Right lobe of liver (tissue), 6 donors: ENCODE measurements around the gene NXPE4. TPM values are rescaled to one million over a fixed set of nuclear protein-coding genes. Genes with fewer than 3 reads are reported as not detected.
A peak's percentile ranks its signal among the peaks of the same experiment; 100 is the strongest.
"Not testable (repeated sequence)": the region's sequence is repeated elsewhere in the genome, so short reads cannot be mapped to it uniquely, and the experiment has no call there.

Experiments
- ATAC-seq, 4 donors: fragments of 200-7000 bp; cut with Tn5 transposase; one replicate each; pipeline ENCODE4 v1.9.1; 2020; ENCODE audit warnings: mild to moderate bottlenecking in 4 of 4, moderate library complexity in 4 of 4
- DNase-seq, 3 donors: peaks; one replicate each; pipeline ENCODE4 v3.0.0-alpha.2; 2020
- H3K27ac ChIP-seq, 3 donors: fragments of 200-600 bp; one replicate each; pipeline ENCODE4 v1.8.0; 2022
- H3K27me3 ChIP-seq, 2 donors: fragments of 200-600 bp; one replicate each; pipeline ENCODE4 v1.8.0; 2022
- H3K36me3 ChIP-seq, 4 donors: fragments of 200-600 bp; sonication (generic) in 1 of 4; one replicate each; pipeline versions ENCODE4 v1.5.1 to v1.8.0; 2017 to 2022; ENCODE audit warnings: control low read depth in 1 of 4
- H3K4me1 ChIP-seq, 4 donors: fragments of 200-600 bp; sonication (generic) in 1 of 4; one replicate each; pipeline versions ENCODE4 v1.5.1 to v1.8.0; 2017 to 2022; ENCODE audit warnings: control low read depth in 1 of 4
- H3K4me3 ChIP-seq, 3 donors: fragments of 200-600 bp; one replicate each; pipeline ENCODE4 v1.8.0; 2022
- H3K9me3 ChIP-seq, 4 donors: fragments of 200-600 bp; sonication (generic) in 1 of 4; one replicate each; pipeline versions ENCODE4 v1.5.1 to v1.8.0; 2017 to 2022; ENCODE audit warnings: control low read depth in 1 of 4
- CTCF ChIP-seq, 4 donors: fragments of 200-600 bp in 3 of 4; fragments of 450-650 bp in 1 of 4; IDR thresholded peaks; one replicate each; pipeline versions ENCODE4 v1.5.1 to v1.8.0; 2016 to 2022; ENCODE audit warnings: antibody characterized with exemption in 4 of 4, mild to moderate bottlenecking in 2 of 4
- POLR2A ChIP-seq: fragments of 450-650 bp; IDR thresholded peaks from one replicate; pipeline ENCODE4 v1.6.1; 2017; ENCODE audit warnings: antibody characterized with exemption, mild to moderate bottlenecking
- WGBS: methylation state at CpG from one replicate; pipeline ENCODE4 v1.1.6; 2018; ENCODE audit warnings: low coverage, low lambda C conversion rate; ENCODE audit not compliant: insufficient coverage; ENCODE audit errors: missing lambda C conversion rate; 5-methylcytosine and 5-hydroxymethylcytosine counted together
- intact Hi-C, 2 donors: fragments of 100-400 bp; cut with DNase I; formaldehyde crosslinking; loops; one replicate each; pipeline versions ENCODE4 v1.11.2 to v1.14.1; 2022
- total RNA-seq, 6 experiments: library from RNA; depleted of rRNA in 2 of 6; stranded (reverse); fragments of >200 nt in 2 of 6; fragmentation: NEBNext Ultra II Directional in 3 of 6; extraction: Animal tissue kit (Norgen Biotek cat#: 25700) in 3 of 6; gene quantifications; one replicate each; pipeline versions ENCODE4 v1.1.0 to v1.2.4, GENCODE V29; 2016 to 2023
- donor health status: DM: no; HTN: yes; CAD: no.
- donor health status: DM: no; HTN: no; CAD: no.
- donor health status: DM: no; HTN: no; CAD: no.
- donor health status: DM: no; HTN: yes; CAD: no.
- donor health status: DM: no; HTN: yes; CAD: no.

Gene NXPE4
- total RNA-seq, 6 experiments from 2014 or later = not detected

GRCh38 chr11:114606003-114606801 lies 10.6 kb upstream of the NXPE4 start:
- ATAC-seq = peak; percentile 40 to 81 (median 68)
- WGBS = 58% methylated on average over 4 of the region's 9 CpGs
- no peak overlapping the region for H3K27ac ChIP-seq

GRCh38 chr11:114605370-114605769 lies 9.8 kb upstream of the NXPE4 start:
- Histone ChIP-seq H3K9me3 (no peaks in the 10 kb centered on the region), H3K4me3 (no peak overlapping the region), H3K27me3 (no peaks in the 10 kb centered on the region), H3K27ac (no peak overlapping the region), H3K36me3 (no peaks in the 10 kb centered on the region), H3K4me1 (no peaks in the 10 kb centered on the region)
- TF ChIP-seq POLR2A (no peak), CTCF (IDR thresholded peaks at IDR 0.05) (no peak)
- 75% methylated on average over 9 of the region's 10 CpGs for WGBS
- no peak for DNase-seq
- intact Hi-C loops = no loop called here
- no peak for ATAC-seq

More at GRCh38 chr11:114606003-114606801, 10.6 kb upstream of the NXPE4 start:
- Histone ChIP-seq H3K4me3 (no peak overlapping the region), H3K36me3 (no peaks in the 10 kb centered on the region), H3K4me1 (no peaks in the 10 kb centered on the region), H3K27me3 (no peaks in the 10 kb centered on the region), H3K9me3 (no peaks in the 10 kb centered on the region)
- no peak for DNase-seq
- intact Hi-C loops = no loop called here
- TF ChIP-seq POLR2A (no peak), CTCF (IDR thresholded peaks at IDR 0.05) (peak; percentile 22 to 36 (median 28))

- ATAC-seq (no peak), DNase-seq (no peak)
- H3K36me3 ChIP-seq = no peaks in the 10 kb centered on the region
- no peak overlapping the region for H3K27ac ChIP-seq
- intact Hi-C loops = no loop called here
- 54% methylated on average over 5 of the region's 5 CpGs for WGBS
- TF ChIP-seq POLR2A (no peak), CTCF (IDR thresholded peaks at IDR 0.05) (no peak)
- no peaks in the 10 kb centered on the region for H3K4me1 ChIP-seq
- no peaks in the 10 kb centered on the region for H3K27me3 ChIP-seq
- H3K9me3 ChIP-seq = no peaks in the 10 kb centered on the region
- H3K4me3 ChIP-seq = no peak overlapping the region
These were observed 9.3 kb upstream of the NXPE4 start for GRCh38 chr11:114604886-114605285.

- Histone ChIP-seq H3K27ac (no peak overlapping the region), H3K36me3 (no peaks in the 10 kb centered on the region), H3K4me1 (no peaks in the 10 kb centered on the region), H3K27me3 (no peaks in the 10 kb centered on the region), H3K4me3 (no peak overlapping the region), H3K9me3 (no peaks in the 10 kb centered on the region)
- 77% methylated on average over 12 of the region's 13 CpGs for WGBS
- ATAC-seq (no peak), DNase-seq (no peak)
- TF ChIP-seq POLR2A = no peak
- no peak for TF ChIP-seq CTCF (IDR thresholded peaks at IDR 0.05)
- intact Hi-C loops = no loop called here
These were observed 8.7 kb upstream of the NXPE4 start for GRCh38 chr11:114604179-114604813.

GRCh38 chr11:114603151-114603550 lies 7.6 kb upstream of the NXPE4 start:
- ATAC-seq, H3K4me1 ChIP-seq, DNase-seq, H3K27me3 ChIP-seq, intact Hi-C loops, H3K36me3 ChIP-seq, H3K27ac ChIP-seq, H3K4me3 ChIP-seq, H3K9me3 ChIP-seq: not testable (repeated sequence)
- WGBS = 68% methylated on average over 5 of the region's 7 CpGs
